Aorta (tissue), 5 donors: ENCODE measurements around the gene SYPL1. TPM values are rescaled to one million over a fixed set of nuclear protein-coding genes. Genes with fewer than 3 reads are reported as not detected.
"Not testable (repeated sequence)": the region's sequence is repeated elsewhere in the genome, so short reads cannot be mapped to it uniquely, and the experiment has no call there.

Experiments used
- ATAC-seq: fragments of 200-7000 bp; cut with Tn5 transposase; one replicate; pipeline ENCODE4 v1.9.1; 2022; ENCODE audit warnings: moderate library complexity; ENCODE audit not compliant: low FRiP score
- DNase-seq, 2 donors: peaks; one replicate each; pipeline ENCODE4 v3.0.0-alpha.2; 2020
- H3K27ac ChIP-seq, 2 donors: one replicate each; pipeline ENCODE4 v1.5.1; 2013; ENCODE audit warnings: low read length in 2 of 2, mild to moderate bottlenecking in 2 of 2, moderate library complexity in 2 of 2, control low read depth in 1 of 2, inconsistent platforms in 1 of 2, low read depth in 1 of 2
- H3K27me3 ChIP-seq, 2 donors: one replicate each; pipeline ENCODE4 v1.6.1; 2013; ENCODE audit warnings: control low read depth in 1 of 2, low read length in 1 of 2, mild to moderate bottlenecking in 1 of 2, moderate library complexity in 1 of 2; ENCODE audit not compliant: insufficient read depth in 2 of 2, control insufficient read depth in 1 of 2
- H3K36me3 ChIP-seq, 2 donors: one replicate each; pipeline ENCODE4 v1.6.1; 2013; ENCODE audit warnings: control low read depth in 1 of 2, low read length in 1 of 2, mild to moderate bottlenecking in 1 of 2; ENCODE audit not compliant: insufficient read depth in 2 of 2, control insufficient read depth in 1 of 2
- H3K4me1 ChIP-seq, 2 donors: one replicate each; pipeline ENCODE4 v1.6.1; 2013; ENCODE audit warnings: low read length in 2 of 2, control low read depth in 1 of 2, mild to moderate bottlenecking in 1 of 2, moderate library complexity in 1 of 2; ENCODE audit not compliant: insufficient read depth in 2 of 2, control insufficient read depth in 1 of 2
- H3K4me3 ChIP-seq, 2 donors: one replicate each; pipeline ENCODE4 v1.5.1; 2013; ENCODE audit warnings: low read length in 2 of 2, control low read depth in 1 of 2, mild to moderate bottlenecking in 1 of 2
- H3K9me3 ChIP-seq: one replicate; pipeline ENCODE4 v1.6.1; 2013; ENCODE audit warnings: mild to moderate bottlenecking, low read length; ENCODE audit not compliant: control insufficient read depth
- WGBS, 2 donors: extraction: QIAGEN DNeasy Blood & Tissue Kit; methylation state at CpG; one replicate each; pipeline ENCODE4 v1.1.7; 2013; 5-methylcytosine and 5-hydroxymethylcytosine counted together
- intact Hi-C, 2 donors: fragments of 100-400 bp; cut with DNase I; formaldehyde crosslinking; loops; one replicate each; pipeline versions ENCODE4 v1.14.2 to v1.15.0; 2022
- polyA plus RNA-seq, 2 donors: library from polyadenylated mRNA; stranded (reverse); fragments of 200-250 nt; gene quantifications; one replicate each; pipeline ENCODE4 v1.2.3, GENCODE V29; 2013
- total RNA-seq, 2 donors: library from RNA; stranded (reverse); fragmentation: NEBNext Ultra II Directional; extraction: Animal tissue kit (Norgen Biotek cat#: 25700); gene quantifications; one replicate each; pipeline ENCODE4 v1.2.1, GENCODE V29; 2021
- donor health status: healthy with polysubstance abuse.
- donor health status: Bipolar disorder and iron deficiency.
- donor health status: DM: no; HTN: no; CAD: no.
- donor health status: DM: no; HTN: no; CAD: no.
- donor health status: DM: yes; HTN: yes; CAD: no.

Gene SYPL1
- total and polyA plus RNA-seq, 4 donors, result 38.9 to 70.5 (median 62.5) TPM

GRCh38 chr7:106140406-106141173 lies 28.5 kb upstream of the SYPL1 start:
- peak overlapping the region in 1 of 2 donors; percentile 34 for H3K27ac ChIP-seq
- ATAC-seq, result no peak
- DNase-seq, result no peak
- WGBS, 2 donors, result 91 to 92% methylated on average over 7 of the region's 7 CpGs
- H3K4me3 ChIP-seq, result no peak overlapping the region
- H3K36me3 ChIP-seq, result no peaks in the 10 kb centered on the region
- no peaks in the 10 kb centered on the region for H3K27me3 ChIP-seq
- H3K4me1 ChIP-seq, result peaks cover 0 to 7% of the 10 kb centered on the region in 2 donors
- no peaks in the 10 kb centered on the region for H3K9me3 ChIP-seq
- intact Hi-C loops, result no loop called here

GRCh38 chr7:106139265-106140251 lies 27.4 kb upstream of the SYPL1 start:
- H3K4me1 ChIP-seq, result peaks cover 0 to 7% of the 10 kb centered on the region in 2 donors
- intact Hi-C loops, result no loop called here
- 29% methylated on average over 8 of the region's 8 CpGs for WGBS, 2 donors
- ATAC-seq, result peak; percentile 63
- no peaks in the 10 kb centered on the region for H3K9me3 ChIP-seq
- no peak for DNase-seq
- H3K27ac ChIP-seq, result peak overlapping the region in 1 of 2 donors; percentile 34
- H3K36me3 ChIP-seq, result no peaks in the 10 kb centered on the region
- no peaks in the 10 kb centered on the region for H3K27me3 ChIP-seq
- H3K4me3 ChIP-seq, result no peak overlapping the region

- Histone ChIP-seq H3K27ac (no peak overlapping the region), H3K4me3 (no peak overlapping the region), H3K9me3 (no peaks in the 10 kb centered on the region), H3K36me3 (no peaks in the 10 kb centered on the region), H3K4me1 (peaks cover 0 to 7% of the 10 kb centered on the region in 2 donors), H3K27me3 (no peaks in the 10 kb centered on the region)
- WGBS, 2 donors, result 88 to 93% methylated on average over 6 of the region's 6 CpGs
- intact Hi-C loops, result no loop called here
- no peak for ATAC-seq
- DNase-seq, result no peak
Measured at GRCh38 chr7:106138776-106139175, 26.7 kb upstream of the SYPL1 start.

GRCh38 chr7:106138181-106138580 lies 26.1 kb upstream of the SYPL1 start:
- intact Hi-C loops, ATAC-seq, H3K27me3 ChIP-seq, H3K27ac ChIP-seq, H3K4me1 ChIP-seq, H3K36me3 ChIP-seq, H3K4me3 ChIP-seq, DNase-seq, H3K9me3 ChIP-seq: not testable (repeated sequence)

- no peak for DNase-seq
- Histone ChIP-seq H3K4me3 (no peak overlapping the region), H3K27me3 (no peaks in the 10 kb centered on the region), H3K36me3 (no peaks in the 10 kb centered on the region), H3K4me1 (no peaks in the 10 kb centered on the region), H3K27ac (no peak overlapping the region), H3K9me3 (no peaks in the 10 kb centered on the region)
- no peak for ATAC-seq
- intact Hi-C loops, result no loop called here
- WGBS, 2 donors, result 78% methylated on average over 3 of the region's 3 CpGs
Measured at GRCh38 chr7:106134241-106134640, 22.1 kb upstream of the SYPL1 start.

GRCh38 chr7:106129291-106129690 lies 17.2 kb upstream of the SYPL1 start:
- Histone ChIP-seq H3K27ac (no peak overlapping the region), H3K27me3 (no peaks in the 10 kb centered on the region), H3K4me1 (no peaks in the 10 kb centered on the region), H3K4me3 (no peak overlapping the region), H3K9me3 (no peaks in the 10 kb centered on the region), H3K36me3 (no peaks in the 10 kb centered on the region)
- DNase-seq, result no peak
- whole genome bisulfite sequencing, 2 donors, result 80 to 93% methylated on average over 3 of the region's 3 CpGs
- intact Hi-C loops, result no loop called here
- ATAC-seq, result no peak

GRCh38 chr7:106128836-106129235 lies 16.7 kb upstream of the SYPL1 start:
- no peak for ATAC-seq
- H3K9me3 ChIP-seq, result no peaks in the 10 kb centered on the region
- 27 to 65% methylated on average over 1 of the region's 1 CpG for WGBS, 2 donors

GRCh38 chr7:106127984-106128780 lies 16.1 kb upstream of the SYPL1 start:
- Histone ChIP-seq H3K4me1 (no peaks in the 10 kb centered on the region), H3K27me3 (no peaks in the 10 kb centered on the region), H3K36me3 (no peaks in the 10 kb centered on the region), H3K27ac (no peak overlapping the region), H3K4me3 (no peak overlapping the region), H3K9me3 (no peaks in the 10 kb centered on the region)
- ATAC-seq (no peak), DNase-seq (no peak)
- WGBS, 2 donors, result 73% methylated on average over 5 of the region's 5 CpGs
- intact Hi-C loops, result no loop called here

More at GRCh38 chr7:106128836-106129235, 16.7 kb upstream of the SYPL1 start:
- Histone ChIP-seq H3K4me1 (no peaks in the 10 kb centered on the region), H3K4me3 (no peak overlapping the region), H3K27me3 (no peaks in the 10 kb centered on the region), H3K27ac (no peak overlapping the region), H3K36me3 (no peaks in the 10 kb centered on the region)
- intact Hi-C loops, result no loop called here
- no peak for DNase-seq
